Lower leg skin (tissue), 3 donors: Measurements from ENCODE around the gene SLC22A3.

Experiments
- CTCF ChIP-seq, 3 donors: fragments of 450-650 bp; IDR thresholded peaks; one replicate each; pipeline ENCODE4 v1.5.1; 2016; ENCODE audit warnings: antibody characterized with exemption in 3 of 3, mild to moderate bottlenecking in 3 of 3, moderate library complexity in 2 of 3
- POLR2A ChIP-seq, 2 donors: fragments of 450-650 bp; IDR thresholded peaks; one replicate each; pipeline ENCODE4 v1.6.1; 2016 to 2017; ENCODE audit warnings: antibody characterized with exemption in 2 of 2, mild to moderate bottlenecking in 1 of 2, moderate library complexity in 1 of 2

DNA sequence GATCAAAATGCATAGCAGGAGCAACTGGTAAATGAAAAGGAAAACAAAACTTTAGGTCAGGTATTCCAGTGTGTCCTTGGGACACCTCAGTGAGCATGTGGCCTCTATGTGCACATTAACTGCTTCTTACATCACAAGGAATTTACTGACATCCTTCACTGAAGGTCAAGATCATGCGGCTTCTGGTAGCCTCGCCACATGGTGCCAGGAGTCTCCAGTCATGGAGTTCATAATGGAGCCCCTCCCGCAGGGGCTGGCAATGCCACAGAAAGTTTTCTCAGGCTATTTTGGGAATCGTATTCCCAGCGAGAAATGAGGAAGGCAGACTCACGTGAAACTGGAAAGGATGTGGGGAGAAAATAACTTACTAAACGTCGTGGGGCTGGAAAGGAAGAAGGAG lies 19.7 kb upstream of the SLC22A3 start:
- TF ChIP-seq CTCF (IDR thresholded peaks at IDR 0.05) (no peak), POLR2A (IDR thresholded peaks at IDR 0.05) (no peak)
